ENCODE measurements around the gene C2CD2. TPM values are rescaled to one million over a fixed set of nuclear protein-coding genes. Genes with fewer than 3 reads are reported as not detected.

Gene C2CD2
- total and polyA plus RNA-seq, 2 donors, result 13.0 to 24.3 TPM

- Histone ChIP-seq H3K36me3 (ENCODE audit: insufficient read depth) (peaks cover 12% of the 10 kb centered on the region), H3K4me1 (ENCODE audit: insufficient read depth) (no peaks in the 10 kb centered on the region), H3K4me3 (ENCODE audit: low read depth, low read length) (no peak overlapping the region), H3K27ac (ENCODE audit: low read depth) (no peak overlapping the region)
- no peak for DNase-seq (ENCODE audit: extremely low spot score)
- 90% methylated on average over 6 of the region's 6 CpGs for WGBS
Measured at GRCh38 chr21:41914965-41915364, 38.9 kb downstream of the C2CD2 start.

- H3K4me1 ChIP-seq (ENCODE audit: insufficient read depth), result no peaks in the 10 kb centered on the region
- no peak for DNase-seq (ENCODE audit: extremely low spot score)
- H3K27ac ChIP-seq (ENCODE audit: low read depth), result no peak overlapping the region
- WGBS, result 94% methylated on average over 12 of the region's 12 CpGs
- H3K4me3 ChIP-seq (ENCODE audit: low read depth, low read length), result no peak overlapping the region
- H3K36me3 ChIP-seq (ENCODE audit: insufficient read depth), result peaks cover 12% of the 10 kb centered on the region
Measured at GRCh38 chr21:41914358-41914757, 39.5 kb downstream of the C2CD2 start.

- Histone ChIP-seq H3K36me3 (ENCODE audit: insufficient read depth) (peaks cover 12% of the 10 kb centered on the region), H3K4me1 (ENCODE audit: insufficient read depth) (no peaks in the 10 kb centered on the region), H3K4me3 (ENCODE audit: low read depth, low read length) (no peak overlapping the region), H3K27ac (ENCODE audit: low read depth) (no peak overlapping the region)
- 96% methylated on average over 9 of the region's 9 CpGs for WGBS
- no peak for DNase-seq (ENCODE audit: extremely low spot score)
Measured at GRCh38 chr21:41913230-41913629, 40.6 kb downstream of the C2CD2 start.

GRCh38 chr21:41908829-41909228, 45.0 kb downstream of the C2CD2 start:
- Histone ChIP-seq H3K4me1 (ENCODE audit: insufficient read depth) (no peaks in the 10 kb centered on the region), H3K36me3 (ENCODE audit: insufficient read depth) (peaks cover 8% of the 10 kb centered on the region), H3K4me3 (ENCODE audit: low read depth, low read length) (no peak overlapping the region), H3K27ac (ENCODE audit: low read depth) (no peak overlapping the region)
- no peak for DNase-seq (ENCODE audit: extremely low spot score)
- WGBS, result 66% methylated on average over 3 of the region's 3 CpGs

GRCh38 chr21:41907496-41908258, 46.1 kb downstream of the C2CD2 start:
- DNase-seq (ENCODE audit: extremely low spot score), result no peak
- H3K4me3 ChIP-seq (ENCODE audit: low read depth, low read length), result no peak overlapping the region
- peaks cover 6% of the 10 kb centered on the region for H3K36me3 ChIP-seq (ENCODE audit: insufficient read depth)
- H3K4me1 ChIP-seq (ENCODE audit: insufficient read depth), result no peaks in the 10 kb centered on the region
- no peak overlapping the region for H3K27ac ChIP-seq (ENCODE audit: low read depth)
- 91% methylated on average over 36 of the region's 36 CpGs for WGBS

GRCh38 chr21:41906770-41907169, 47.0 kb downstream of the C2CD2 start:
- WGBS, result 86% methylated on average over 14 of the region's 14 CpGs
- H3K4me3 ChIP-seq (ENCODE audit: low read depth, low read length), result no peak overlapping the region
- DNase-seq (ENCODE audit: extremely low spot score), result no peak
- H3K36me3 ChIP-seq (ENCODE audit: insufficient read depth), result peaks cover 6% of the 10 kb centered on the region
- no peak overlapping the region for H3K27ac ChIP-seq (ENCODE audit: low read depth)
- no peaks in the 10 kb centered on the region for H3K4me1 ChIP-seq (ENCODE audit: insufficient read depth)

- 85% methylated on average over 23 of the region's 23 CpGs for WGBS
- Histone ChIP-seq H3K4me1 (ENCODE audit: insufficient read depth) (no peaks in the 10 kb centered on the region), H3K4me3 (ENCODE audit: low read depth, low read length) (no peak overlapping the region), H3K36me3 (ENCODE audit: insufficient read depth) (peaks cover 6% of the 10 kb centered on the region), H3K27ac (ENCODE audit: low read depth) (no peak overlapping the region)
- no peak for DNase-seq (ENCODE audit: extremely low spot score)
Measured at GRCh38 chr21:41903559-41904351, 50.1 kb downstream of the C2CD2 start.

GRCh38 chr21:41902946-41903345, 50.9 kb downstream of the C2CD2 start:
- Histone ChIP-seq H3K4me1 (ENCODE audit: insufficient read depth) (no peaks in the 10 kb centered on the region), H3K4me3 (ENCODE audit: low read depth, low read length) (no peak overlapping the region), H3K36me3 (ENCODE audit: insufficient read depth) (peaks cover 6% of the 10 kb centered on the region), H3K27ac (ENCODE audit: low read depth) (no peak overlapping the region)
- 98% methylated on average over 8 of the region's 8 CpGs for WGBS
- no peak for DNase-seq (ENCODE audit: extremely low spot score)

- H3K4me3 ChIP-seq (ENCODE audit: low read depth, low read length), result no peak overlapping the region
- no peak overlapping the region for H3K27ac ChIP-seq (ENCODE audit: low read depth)
- 91% methylated on average over 3 of the region's 3 CpGs for WGBS
- H3K4me1 ChIP-seq (ENCODE audit: insufficient read depth), result no peaks in the 10 kb centered on the region
- no peak for DNase-seq (ENCODE audit: extremely low spot score)
- H3K36me3 ChIP-seq (ENCODE audit: insufficient read depth), result no peaks in the 10 kb centered on the region
Measured at GRCh38 chr21:41901782-41902181, 52.0 kb downstream of the C2CD2 start.

- Histone ChIP-seq H3K4me3 (ENCODE audit: low read depth, low read length) (no peak overlapping the region), H3K27ac (ENCODE audit: low read depth) (no peak overlapping the region), H3K4me1 (ENCODE audit: insufficient read depth) (no peaks in the 10 kb centered on the region), H3K36me3 (ENCODE audit: insufficient read depth) (no peaks in the 10 kb centered on the region)
- WGBS, result 83% methylated on average over 12 of the region's 12 CpGs
- no peak for DNase-seq (ENCODE audit: extremely low spot score)
Measured at GRCh38 chr21:41901099-41901498, 52.7 kb downstream of the C2CD2 start.

- 89% methylated on average over 6 of the region's 6 CpGs for WGBS
- no peaks in the 10 kb centered on the region for H3K36me3 ChIP-seq (ENCODE audit: insufficient read depth)
- no peak for DNase-seq (ENCODE audit: extremely low spot score)
- no peak overlapping the region for H3K27ac ChIP-seq (ENCODE audit: low read depth)
- H3K4me3 ChIP-seq (ENCODE audit: low read depth, low read length), result no peak overlapping the region
- H3K4me1 ChIP-seq (ENCODE audit: insufficient read depth), result no peaks in the 10 kb centered on the region
Measured at GRCh38 chr21:41900401-41900800, 53.4 kb downstream of the C2CD2 start.

- Histone ChIP-seq H3K4me1 (ENCODE audit: insufficient read depth) (no peaks in the 10 kb centered on the region), H3K4me3 (ENCODE audit: low read depth, low read length) (no peak overlapping the region), H3K36me3 (ENCODE audit: insufficient read depth) (no peaks in the 10 kb centered on the region), H3K27ac (ENCODE audit: low read depth) (no peak overlapping the region)
- no peak for DNase-seq (ENCODE audit: extremely low spot score)
- 86% methylated on average over 25 of the region's 25 CpGs for WGBS
Measured at GRCh38 chr21:41899426-41900202, 54.2 kb downstream of the C2CD2 start.

GRCh38 chr21:41898998-41899397, 54.8 kb downstream of the C2CD2 start:
- H3K27ac ChIP-seq (ENCODE audit: low read depth), result no peak overlapping the region
- H3K36me3 ChIP-seq (ENCODE audit: insufficient read depth), result no peaks in the 10 kb centered on the region
- DNase-seq (ENCODE audit: extremely low spot score), result no peak
- H3K4me3 ChIP-seq (ENCODE audit: low read depth, low read length), result no peak overlapping the region
- H3K4me1 ChIP-seq (ENCODE audit: insufficient read depth), result no peaks in the 10 kb centered on the region
- WGBS, result 91% methylated on average over 17 of the region's 17 CpGs
